SIG-M5 treated with dmso at 0.1 percent for 504 hours (cell line): Measurements from ENCODE around the gene HSPA6.
A peak's percentile ranks its signal among the peaks of the same experiment; 100 is the strongest.
"Not testable (repeated sequence)": the region's sequence is repeated elsewhere in the genome, so short reads cannot be mapped to it uniquely, and the experiment has no call there.

Experiments
- DNase-seq: peaks from one replicate; lab custom pipeline; 2025; ENCODE audit not compliant: unreplicated experiment; lab: John Stamatoyannopoulos, UW

The HSPA6 gene

DNA sequence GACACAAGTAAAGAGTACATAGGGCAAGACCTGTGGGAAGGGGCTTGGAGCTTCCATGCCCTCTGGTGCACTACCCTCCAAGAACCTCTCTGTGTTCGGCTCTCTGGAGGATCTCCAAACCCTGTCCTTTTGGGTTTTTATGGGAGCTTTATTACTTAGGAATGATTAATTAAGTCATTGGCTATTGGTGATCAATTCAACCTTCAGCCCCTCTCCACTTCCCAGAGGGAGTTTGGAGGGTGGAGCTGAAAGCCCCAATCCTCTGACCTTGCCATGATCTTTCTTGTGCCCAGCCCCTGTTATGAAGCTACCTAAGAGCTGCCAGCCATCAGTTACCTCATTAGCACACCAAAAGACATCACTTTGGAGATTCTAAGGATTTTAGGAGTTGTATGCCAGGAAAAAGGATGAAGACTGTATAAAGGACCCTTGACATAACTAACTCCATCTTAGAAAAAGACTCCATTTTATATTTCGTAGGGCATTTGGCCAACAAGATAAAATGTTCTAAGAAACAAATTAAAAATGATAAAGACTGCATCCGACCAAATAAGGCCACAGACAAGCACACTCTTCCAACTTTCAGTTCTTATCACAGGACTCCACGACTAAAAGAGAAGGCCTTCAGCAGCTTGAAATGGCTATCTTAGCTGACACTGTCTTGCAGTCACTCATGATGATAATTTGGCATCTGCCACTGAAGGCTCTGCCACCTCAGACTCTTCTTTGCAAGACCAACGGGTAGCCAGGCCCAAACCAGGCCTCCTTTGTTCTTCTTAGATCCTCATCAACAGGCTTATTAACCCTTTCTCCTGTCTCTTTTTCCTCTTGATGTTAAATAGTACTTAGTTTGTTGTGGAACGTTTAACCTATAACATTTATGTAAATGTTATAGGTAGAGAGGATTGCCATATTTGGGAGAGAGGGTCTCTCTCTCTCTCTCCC lies 33.4 kb downstream of the HSPA6 start:
- not testable (repeated sequence) for DNase-seq

GRCh38 chr1:161560960-161561715 lies 36.8 kb downstream of the HSPA6 start:
- peak; percentile 92 for DNase-seq

DNA sequence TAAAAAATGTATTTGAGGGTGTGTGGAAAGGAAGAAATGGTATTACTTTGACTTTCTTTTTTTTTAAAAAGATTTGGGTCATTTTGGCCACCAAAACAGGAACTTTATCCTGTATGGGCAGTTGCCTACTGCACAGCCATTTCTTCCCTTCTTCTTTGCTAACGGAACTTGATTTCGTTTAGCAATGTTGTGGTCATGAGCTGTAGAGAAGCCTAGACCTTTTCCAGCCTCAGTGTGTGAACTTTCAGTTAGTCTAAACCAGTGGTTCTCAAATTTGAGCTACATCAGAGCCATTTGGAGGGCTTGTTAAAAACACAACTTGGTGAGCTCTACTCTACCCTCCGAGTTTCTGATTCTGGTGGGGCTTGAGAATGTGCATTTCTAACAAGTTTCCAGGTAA lies 38.1 kb downstream of the HSPA6 start:
- DNase-seq = peak; percentile 37

DNA sequence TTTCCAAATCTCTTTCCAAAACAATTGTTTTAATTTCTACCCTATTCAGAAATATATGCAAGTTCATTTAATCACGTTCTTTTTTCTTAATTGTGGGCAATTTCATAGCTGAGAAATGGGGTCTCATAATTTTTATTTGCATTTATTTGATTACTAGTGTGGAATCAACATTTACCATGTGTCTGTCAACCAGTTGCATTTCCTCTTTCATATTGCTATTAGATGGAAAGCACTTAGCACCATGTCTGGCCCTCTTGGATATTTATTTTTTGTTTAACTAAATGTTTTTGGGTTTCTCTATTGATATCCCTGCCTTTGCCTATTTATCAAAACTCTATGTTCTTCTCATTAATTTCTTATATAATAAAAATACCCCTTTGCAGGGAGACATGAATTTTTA lies 39.2 kb downstream of the HSPA6 start:
- DNase-seq = not testable (repeated sequence)

DNA sequence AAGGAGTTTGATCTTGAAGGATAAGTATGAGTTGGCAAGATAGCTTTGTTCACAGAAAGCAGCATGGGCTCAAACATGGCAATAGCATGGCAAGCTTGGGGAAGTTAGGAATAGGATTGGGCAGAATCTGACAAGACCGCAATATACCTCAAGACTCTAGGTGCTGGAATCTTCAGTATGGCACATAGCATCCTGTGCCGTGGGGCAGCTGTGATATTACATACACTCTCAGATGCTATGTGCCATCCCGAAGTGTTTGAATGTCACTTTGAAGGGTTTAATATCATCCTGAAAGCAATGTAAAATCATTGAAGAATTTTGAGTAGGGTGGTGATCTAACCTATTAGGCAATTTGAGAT lies 42.2 kb downstream of the HSPA6 start:
- DNase-seq = not testable (repeated sequence)

DNA sequence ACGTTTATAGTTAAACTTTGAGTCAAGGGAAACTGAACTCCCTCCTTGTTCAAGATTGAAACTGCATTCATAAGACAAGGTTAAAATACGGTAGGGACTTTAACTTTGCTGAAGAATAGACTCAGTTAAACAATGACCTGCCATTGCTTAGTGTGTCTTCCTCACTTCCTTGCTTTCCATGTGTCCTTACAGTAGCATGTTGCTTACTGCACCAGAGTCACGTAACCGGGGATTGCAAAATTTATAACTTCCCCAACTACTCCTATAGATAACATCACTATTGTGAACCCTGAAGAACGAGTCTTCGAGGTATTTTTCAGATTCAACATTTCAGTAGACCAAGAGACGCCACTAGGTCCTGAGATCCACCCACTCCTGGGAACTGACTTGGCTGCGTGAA lies 47.4 kb downstream of the HSPA6 start:
- not testable (repeated sequence) for DNase-seq
